SIG-M5 treated with dmso at 0.1 percent for 504 hours (cell line): ENCODE measurements around the gene TBC1D22A.
"Not testable (repeated sequence)": the region's sequence is repeated elsewhere in the genome, so short reads cannot be mapped to it uniquely, and the experiment has no call there.

Experiments used
- DNase-seq: peaks from one replicate; lab custom pipeline; 2025; ENCODE audit not compliant: unreplicated experiment; lab: John Stamatoyannopoulos, UW

TBC1D22A gene

DNA sequence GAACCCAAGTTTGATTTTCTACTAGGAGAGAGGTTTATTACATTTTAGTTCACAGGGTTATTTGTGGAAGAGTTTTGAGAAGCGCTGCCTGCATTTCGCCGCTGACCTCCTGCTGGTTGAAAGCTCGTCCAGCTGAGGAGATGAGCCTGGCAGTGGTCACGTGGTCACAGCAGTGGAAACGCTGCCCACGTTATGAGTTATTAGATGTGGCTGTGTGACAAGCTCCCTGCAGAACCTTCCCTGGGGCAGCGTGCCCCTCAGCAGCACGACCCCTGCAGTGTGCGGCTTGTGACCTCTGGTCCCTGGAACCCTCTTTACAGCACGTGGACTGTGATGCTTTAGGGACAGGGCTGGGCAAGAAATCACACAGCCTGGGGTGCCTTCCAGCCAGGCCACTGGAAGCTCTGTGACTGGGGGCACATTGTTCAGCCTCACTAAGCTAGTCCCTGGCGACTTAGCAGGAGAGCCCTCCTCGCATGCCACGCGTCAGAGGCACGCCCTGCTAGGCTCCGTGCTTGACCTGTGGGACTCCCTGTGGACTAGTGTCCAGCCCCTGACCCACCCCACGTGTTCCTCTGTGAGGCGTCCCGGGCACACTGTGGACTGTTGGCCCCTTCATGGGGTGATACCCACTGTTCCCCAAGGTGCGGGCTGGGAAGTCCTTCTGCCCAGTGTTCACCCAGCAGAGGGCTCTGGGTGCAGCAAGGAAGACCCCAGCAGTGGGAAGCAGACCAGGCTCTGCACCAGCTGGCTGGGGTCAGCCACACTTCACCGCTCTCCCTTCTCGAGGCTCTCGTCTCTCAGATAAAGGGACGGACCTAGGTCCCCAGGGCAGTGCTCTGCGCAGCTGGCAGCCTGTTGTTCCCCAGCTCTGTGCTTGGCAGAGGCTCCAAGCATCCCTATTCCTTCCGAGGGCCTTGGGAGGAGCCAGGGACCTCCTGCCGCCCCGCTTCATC, 349.5 kb downstream of the TBC1D22A start:
- DNase-seq = no peak

GRCh38 chr22:47112582-47112965, 350.1 kb downstream of the TBC1D22A start:
- no peak for DNase-seq

- no peak for DNase-seq
Observed at GRCh38 chr22:47112994-47113852, 350.8 kb downstream of the TBC1D22A start.

DNA sequence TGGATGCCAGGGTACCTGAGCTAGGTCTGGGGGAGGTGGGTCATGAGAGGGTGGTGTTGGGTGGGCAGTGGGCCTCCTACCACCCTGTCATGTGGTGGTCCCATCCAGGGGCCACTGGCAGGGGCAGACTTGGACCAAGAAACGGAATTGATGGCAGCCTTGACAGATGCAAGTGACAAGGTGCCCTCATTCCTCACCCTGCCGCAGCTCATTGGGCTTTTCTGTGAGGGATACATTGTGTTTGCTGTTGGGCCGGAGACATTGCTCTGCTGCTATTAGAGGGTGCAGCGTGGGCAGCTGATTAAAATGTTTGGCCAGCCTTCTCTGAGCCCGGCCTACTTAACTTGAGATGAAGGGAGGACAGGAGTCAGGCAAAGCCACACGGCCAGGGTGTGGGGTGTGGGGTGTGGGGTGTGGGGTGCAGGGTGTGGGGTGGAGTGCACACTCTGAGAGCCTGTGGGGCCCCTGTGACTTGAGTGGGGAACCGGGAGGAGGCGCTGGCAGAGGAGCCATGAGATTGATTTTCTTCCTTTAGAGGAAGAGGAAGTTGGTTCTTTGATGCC, 351.5 kb downstream of the TBC1D22A start:
- no peak for DNase-seq

GRCh38 chr22:47114813-47115517, 352.5 kb downstream of the TBC1D22A start:
- DNase-seq = no peak

- DNase-seq = no peak
Observed at GRCh38 chr22:47115518-47115890, 353.1 kb downstream of the TBC1D22A start.

- no peak for DNase-seq
Observed at GRCh38 chr22:47115921-47116320, 353.5 kb downstream of the TBC1D22A start.

GRCh38 chr22:47116426-47117341, 354.2 kb downstream of the TBC1D22A start:
- DNase-seq = no peak

DNA sequence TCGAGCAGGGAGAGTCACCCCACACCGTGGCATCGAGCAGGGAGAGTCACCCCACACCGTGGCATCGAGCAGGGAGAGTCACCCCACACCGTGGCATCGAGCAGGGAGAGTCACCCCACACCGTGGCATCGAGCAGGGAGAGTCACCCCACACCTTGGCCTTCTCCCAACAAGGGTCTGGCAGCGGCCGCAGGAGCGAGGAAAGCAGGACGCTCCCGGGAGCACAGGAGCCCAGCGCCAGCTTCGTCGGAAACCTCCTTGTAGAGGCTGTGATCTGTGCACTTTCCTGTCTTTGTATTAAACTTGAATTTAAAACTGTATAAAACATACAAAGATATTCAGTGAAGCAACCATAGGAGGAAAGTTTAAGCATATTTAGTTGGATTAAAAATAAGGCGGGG, 355.0 kb downstream of the TBC1D22A start:
- DNase-seq = not testable (repeated sequence)

GRCh38 chr22:47119181-47119580, 356.7 kb downstream of the TBC1D22A start:
- no peak for DNase-seq

GRCh38 chr22:47120399-47120798, 357.9 kb downstream of the TBC1D22A start:
- no peak for DNase-seq

- DNase-seq = no peak
Observed at GRCh38 chr22:47121791-47122190, 359.3 kb downstream of the TBC1D22A start.

DNA sequence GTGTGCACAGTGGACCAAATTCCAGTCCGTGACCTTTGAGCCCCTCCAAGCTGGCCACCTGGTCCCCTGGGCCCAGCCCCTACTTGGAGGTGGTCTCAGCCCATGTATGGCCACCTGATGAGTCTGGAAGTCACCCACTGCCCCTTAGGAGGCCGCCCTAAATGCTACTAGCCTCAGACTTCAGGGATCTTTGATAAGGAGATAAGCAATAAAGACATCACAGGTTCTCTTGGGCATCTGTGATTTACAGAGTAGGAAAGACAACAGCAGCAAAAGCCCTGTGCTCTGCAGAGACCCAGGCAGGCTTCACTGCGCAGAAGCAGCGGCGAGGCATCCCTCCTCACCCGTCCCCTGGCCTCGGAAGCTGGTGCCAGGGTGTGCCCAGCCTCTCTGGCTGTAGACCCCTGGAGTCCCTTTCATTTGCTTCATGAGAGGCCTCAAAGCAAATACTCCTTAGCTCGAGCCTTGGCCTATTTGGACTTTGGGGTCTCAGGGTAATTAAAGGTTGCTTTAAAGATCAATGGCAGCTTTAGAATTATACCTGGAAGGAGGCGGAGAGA, 360.1 kb downstream of the TBC1D22A start:
- no peak for DNase-seq

DNA sequence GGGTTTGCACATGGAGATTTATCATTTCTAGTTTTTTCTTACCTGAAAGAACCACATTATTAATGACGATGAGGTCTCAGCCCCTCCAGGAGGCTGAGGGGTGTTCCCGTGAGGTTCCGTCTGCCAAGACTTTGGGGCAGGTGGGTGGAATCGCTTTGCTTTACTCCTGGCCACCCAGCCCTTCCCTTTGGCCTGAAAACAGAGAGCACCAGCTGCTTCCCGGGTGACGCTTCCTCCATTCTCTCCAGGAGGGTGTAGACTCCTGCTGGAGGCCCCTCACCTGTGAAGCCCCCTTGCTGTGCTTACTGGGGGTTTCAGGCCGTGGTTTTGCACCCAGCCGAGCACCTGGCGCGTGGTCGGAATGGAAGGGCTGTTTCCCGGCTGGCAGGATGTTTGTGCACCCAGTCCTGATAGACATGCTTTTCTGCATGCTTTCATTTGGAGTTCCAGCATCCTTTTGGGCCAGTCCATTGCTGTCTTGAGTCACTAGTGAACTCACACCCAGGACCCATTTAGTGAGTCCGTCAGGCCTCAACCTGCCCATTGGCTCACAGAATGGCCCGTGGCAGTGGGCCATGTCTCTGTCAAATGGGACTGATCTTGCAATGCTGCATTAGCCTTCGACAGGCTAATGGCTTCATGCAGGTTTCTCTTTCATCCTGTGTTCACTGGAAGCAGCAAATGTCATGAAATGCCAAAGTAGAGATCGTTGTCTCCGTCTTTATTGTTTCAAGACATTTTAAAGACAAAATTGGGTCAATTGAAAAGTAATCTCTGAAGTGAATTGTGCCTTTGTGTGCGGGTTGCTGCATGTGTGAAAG, 360.8 kb downstream of the TBC1D22A start:
- no peak for DNase-seq

GRCh38 chr22:47123827-47124442, 361.5 kb downstream of the TBC1D22A start:
- DNase-seq = no peak

GRCh38 chr22:47124451-47124881, 362.0 kb downstream of the TBC1D22A start:
- no peak for DNase-seq

DNA sequence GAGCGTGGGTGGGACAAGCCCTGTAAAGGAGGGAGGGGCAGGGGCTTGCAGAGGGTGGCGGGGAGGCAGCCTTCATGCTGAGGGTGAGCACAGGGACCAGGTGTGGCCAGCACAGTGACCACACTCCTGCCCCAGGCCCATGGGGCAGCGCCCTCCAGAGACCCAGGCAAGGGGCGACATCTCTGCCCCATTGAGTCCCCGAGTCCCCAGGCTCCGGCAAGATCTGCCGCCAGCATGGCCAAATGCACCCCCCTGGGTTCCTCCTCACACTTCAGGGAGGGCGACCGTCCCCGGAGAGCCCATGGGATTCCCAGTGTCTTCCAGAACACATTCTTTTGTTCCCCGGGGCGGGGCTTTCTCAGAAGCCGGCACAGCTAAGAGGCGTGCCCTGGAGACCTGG, 362.5 kb downstream of the TBC1D22A start:
- no peak for DNase-seq

DNA sequence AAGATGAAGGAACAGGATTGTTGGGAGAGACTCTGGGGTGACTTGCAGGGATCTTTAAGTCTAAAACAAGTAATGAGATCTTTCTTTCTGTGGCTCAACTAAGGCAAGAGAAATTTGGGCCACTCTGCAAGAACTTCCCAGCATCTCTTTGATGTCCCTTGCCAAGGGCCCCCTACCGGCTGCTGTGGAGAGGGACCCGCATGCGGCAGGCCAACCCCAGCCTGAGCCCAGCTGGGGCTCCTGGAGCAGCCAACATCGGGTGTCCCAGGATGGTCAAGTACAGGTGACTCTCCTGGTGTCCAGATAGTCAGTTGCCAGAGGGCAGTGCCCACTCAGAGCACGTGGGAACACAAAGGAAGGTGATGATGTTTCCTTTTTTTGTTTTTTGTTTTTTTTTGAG, 363.2 kb downstream of the TBC1D22A start:
- DNase-seq = no peak
